GM12874 (cell line): Measurements from ENCODE around the gene PDCD7.

Source experiments
- TF ChIP-seq, protein P1 (sequence below): IDR thresholded peaks from 2 replicates; pipeline ENCODE4 v1.5.1; 2011; ENCODE audit warnings: low read depth, mild to moderate bottlenecking, control low read depth, low read length, moderate library complexity; ENCODE audit not compliant: insufficient read depth

Gene PDCD7

DNA sequence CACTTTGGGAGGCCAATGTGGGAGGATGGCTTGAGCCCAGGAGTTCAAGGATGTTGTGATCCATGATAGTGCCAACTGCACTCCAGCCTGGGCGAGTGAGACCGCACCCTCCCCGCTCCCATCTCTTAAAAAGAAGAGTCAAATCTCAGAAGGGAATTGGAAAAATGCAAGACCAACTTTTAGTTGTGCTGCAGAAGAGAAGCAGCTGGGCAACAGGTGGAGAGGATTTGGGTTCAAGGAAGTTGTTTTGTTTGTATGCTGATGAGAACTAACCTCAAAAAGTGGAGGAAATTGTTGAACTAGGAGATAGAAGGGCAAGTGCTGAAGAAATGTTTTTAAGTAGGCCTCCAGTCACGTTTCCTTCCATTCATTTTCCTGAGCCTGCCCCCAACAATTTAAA lies 12.8 kb upstream of the PDCD7 start:
- TF ChIP-seq, protein P1, sequence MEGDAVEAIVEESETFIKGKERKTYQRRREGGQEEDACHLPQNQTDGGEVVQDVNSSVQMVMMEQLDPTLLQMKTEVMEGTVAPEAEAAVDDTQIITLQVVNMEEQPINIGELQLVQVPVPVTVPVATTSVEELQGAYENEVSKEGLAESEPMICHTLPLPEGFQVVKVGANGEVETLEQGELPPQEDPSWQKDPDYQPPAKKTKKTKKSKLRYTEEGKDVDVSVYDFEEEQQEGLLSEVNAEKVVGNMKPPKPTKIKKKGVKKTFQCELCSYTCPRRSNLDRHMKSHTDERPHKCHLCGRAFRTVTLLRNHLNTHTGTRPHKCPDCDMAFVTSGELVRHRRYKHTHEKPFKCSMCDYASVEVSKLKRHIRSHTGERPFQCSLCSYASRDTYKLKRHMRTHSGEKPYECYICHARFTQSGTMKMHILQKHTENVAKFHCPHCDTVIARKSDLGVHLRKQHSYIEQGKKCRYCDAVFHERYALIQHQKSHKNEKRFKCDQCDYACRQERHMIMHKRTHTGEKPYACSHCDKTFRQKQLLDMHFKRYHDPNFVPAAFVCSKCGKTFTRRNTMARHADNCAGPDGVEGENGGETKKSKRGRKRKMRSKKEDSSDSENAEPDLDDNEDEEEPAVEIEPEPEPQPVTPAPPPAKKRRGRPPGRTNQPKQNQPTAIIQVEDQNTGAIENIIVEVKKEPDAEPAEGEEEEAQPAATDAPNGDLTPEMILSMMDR, result no peak

DNA sequence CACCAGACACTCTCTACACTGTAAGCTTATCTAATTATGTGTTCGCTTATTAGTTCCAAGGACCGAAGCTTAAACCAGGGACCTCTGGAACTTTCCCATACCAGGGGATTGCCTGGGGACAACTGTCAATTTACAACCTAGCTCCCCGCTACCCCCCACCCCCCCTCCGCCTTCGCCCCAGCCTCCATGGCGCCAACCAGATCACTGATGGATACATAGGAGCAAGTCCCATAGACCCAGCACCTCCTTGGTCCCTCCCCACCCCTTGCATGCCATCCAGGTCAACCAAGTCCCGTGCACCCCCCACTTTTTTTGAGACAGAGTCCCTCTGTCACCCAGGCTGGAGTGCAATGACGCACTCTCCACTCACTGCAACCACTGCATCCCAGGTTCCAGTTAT lies 930 bp upstream of the PDCD7 start:
- TF ChIP-seq, protein P1, result no peak

DNA sequence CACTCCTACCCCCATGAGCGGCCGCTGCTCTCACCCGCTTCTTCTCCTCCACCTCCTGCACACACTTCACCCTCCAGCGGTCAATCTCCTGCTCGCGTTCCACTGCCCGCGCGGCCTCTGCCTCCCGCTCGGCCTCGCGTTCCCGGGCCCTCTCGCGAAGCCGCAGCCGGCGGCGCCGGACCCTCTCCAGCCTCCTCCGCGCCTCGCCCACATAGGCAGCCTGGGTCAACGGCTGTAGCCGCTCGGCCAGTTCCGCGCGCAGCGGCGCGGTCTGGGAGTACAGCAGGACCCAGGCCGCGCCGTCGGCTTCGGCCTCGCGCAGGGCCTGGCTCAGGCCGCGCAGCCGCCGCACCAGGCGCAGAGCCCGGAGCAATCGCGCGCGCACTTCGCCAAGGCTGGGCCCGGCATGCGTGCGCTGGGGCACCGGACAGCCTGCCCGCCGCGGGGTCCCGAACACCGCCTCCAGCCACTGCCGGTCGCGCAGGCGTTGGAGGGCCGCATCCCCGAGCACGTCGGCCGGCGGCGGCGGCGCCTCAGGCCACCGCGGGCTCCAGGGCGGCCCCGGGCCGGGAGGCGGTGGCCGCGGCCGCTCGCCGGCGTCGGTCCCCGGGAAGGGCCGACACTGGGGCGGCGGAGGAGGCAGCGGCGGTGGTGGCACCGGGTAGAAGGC lies 595 bp downstream of the PDCD7 start:
- TF ChIP-seq, protein P1, result no peak

DNA sequence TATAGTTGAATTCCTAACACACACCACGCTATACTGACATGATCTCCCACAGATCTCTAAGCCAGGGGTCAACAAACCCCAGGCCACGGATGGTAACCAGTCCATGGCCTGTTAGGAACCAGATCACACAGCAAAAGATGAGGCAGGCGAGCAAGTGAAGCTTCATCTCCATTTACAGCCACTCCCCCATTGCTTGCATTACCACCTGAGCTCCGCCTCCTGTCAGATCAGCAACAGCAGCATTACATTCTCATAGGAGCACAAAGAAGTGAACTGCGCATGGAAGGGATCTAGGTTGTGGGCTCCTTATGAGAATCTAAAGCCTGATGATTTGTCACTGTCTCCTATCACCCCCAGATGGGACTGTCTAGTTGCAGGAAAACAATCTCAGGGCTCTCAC lies 2.7 kb downstream of the PDCD7 start:
- TF ChIP-seq, protein P1, result no peak

DNA sequence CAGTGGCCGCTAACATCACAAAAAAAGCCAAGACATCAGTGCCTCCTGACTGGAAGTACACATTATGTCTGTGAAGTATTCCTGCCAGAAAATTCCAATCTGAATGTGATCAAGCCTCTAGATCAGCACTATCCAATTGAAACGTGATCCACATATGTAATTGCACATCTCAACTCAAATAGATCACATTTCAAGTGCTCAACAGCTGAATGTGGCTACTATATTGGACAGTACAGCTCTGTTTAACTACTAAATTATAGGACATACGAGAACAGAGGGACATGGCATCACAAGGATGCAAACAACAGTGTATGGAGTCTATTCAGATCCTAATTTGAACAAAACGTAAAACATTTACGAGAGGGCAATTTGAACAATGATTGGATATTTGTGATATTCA lies 18.1 kb downstream of the PDCD7 start:
- TF ChIP-seq, protein P1, result no peak

DNA sequence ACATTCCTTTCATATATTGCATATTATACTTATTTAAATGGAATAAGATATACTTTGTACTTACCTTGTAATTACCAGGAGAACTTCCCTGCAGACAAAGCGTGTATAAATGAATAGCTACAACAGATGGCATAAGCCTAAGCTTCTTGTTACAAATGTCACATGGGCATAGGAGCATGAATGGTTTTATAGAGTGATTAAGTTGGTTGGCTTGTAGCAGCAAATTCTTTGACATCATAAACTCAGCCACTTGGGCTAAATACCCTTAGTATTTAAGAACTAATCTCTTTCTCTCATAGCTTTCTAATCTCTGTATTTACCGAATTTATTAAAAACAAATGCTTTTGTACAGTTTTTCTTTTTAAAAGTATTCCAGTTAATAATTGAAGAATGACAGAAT lies 18.5 kb downstream of the PDCD7 start, which contains the start of gene UBAP1L:
TSS of gene UBAP1L (minus strand) at position 115 of the 400 bp plus-strand sequence. CDS start 8,985 bp downstream, outside the sequence.
- TF ChIP-seq, protein P1, result no peak

DNA sequence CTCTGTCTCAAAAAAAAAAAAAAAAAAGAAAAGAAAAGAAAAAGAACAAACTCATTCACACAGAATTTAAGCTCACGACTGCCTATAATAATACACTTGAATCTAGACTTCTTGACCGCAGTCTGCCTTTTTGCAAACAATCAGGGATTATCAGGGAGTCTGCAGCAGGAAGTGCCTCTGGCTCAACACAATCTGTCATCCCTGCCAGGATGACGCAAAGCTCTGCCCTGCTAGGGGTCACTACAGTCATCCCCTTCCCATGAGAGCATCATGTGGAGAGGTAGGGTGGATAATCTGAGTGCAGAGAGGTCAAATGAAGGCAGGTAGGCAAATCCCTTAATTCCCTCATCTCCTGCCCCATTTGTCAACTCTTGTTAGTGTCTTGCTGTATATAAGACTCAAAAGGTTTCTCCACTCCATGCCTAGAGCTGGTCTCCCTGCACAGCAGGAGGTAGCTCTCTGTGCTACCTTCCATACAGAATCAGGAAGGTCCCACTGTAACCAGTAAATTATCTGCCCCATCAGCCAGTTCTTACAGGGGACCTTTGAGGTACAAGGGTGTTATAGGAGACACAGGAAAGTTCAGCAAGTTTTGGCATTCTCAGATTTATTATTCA lies 22.8 kb downstream of the PDCD7 start:
- TF ChIP-seq, protein P1, result no peak
